DND-41 (cell line): ENCODE measurements around the gene SPOPL.
"Not testable (repeated sequence)": the region's sequence is repeated elsewhere in the genome, so short reads cannot be mapped to it uniquely, and the experiment has no call there.

Experiments
- ATAC-seq: fragments of 200-7000 bp; cut with Tn5 transposase; 3 replicates; pipeline ENCODE4 v1.9.1; 2021; ENCODE audit warnings: low read depth; ENCODE audit not compliant: insufficient read depth
- DNase-seq: peaks from one replicate; pipeline ENCODE4 v3.0.0-alpha.2; 2020
- H2AFZ ChIP-seq: 2 replicates; pipeline ENCODE4 v1.6.0; 2012; ENCODE audit warnings: low read depth, low read length
- H3K27ac ChIP-seq: 2 replicates; pipeline ENCODE4 v1.5.1; 2012; ENCODE audit warnings: low read length, inconsistent platforms
- H3K27me3 ChIP-seq: fragments of 200-600 bp; sonication (generic); 2 replicates; pipeline ENCODE4 v1.6.0; 2012; ENCODE audit warnings: low read length, mild to moderate bottlenecking, inconsistent platforms; ENCODE audit not compliant: insufficient read depth, poor library complexity
- H3K36me3 ChIP-seq: 2 replicates; pipeline ENCODE4 v1.5.1; 2012; ENCODE audit warnings: low read length, inconsistent platforms; ENCODE audit not compliant: insufficient read depth
- H3K4me1 ChIP-seq: 2 replicates; pipeline ENCODE4 v1.5.1; 2012; ENCODE audit warnings: mild to moderate bottlenecking, low read length; ENCODE audit not compliant: insufficient read depth
- H3K4me2 ChIP-seq: 2 replicates; pipeline ENCODE4 v1.6.0; 2012; ENCODE audit warnings: mild to moderate bottlenecking, moderate library complexity, low read length, inconsistent platforms; ENCODE audit not compliant: insufficient read depth
- H3K4me3 ChIP-seq, 2 experiments: fragments of 200-600 bp in 1 of 2; shearing (Covaris generic) in 1 of 2; 2 replicates each; pipeline ENCODE4 v1.5.1; 2012 to 2016; ENCODE audit warnings: inconsistent platforms in 2 of 2, low read length in 2 of 2, mild to moderate bottlenecking in 2 of 2, low read depth in 1 of 2, moderate library complexity in 1 of 2
- H3K79me2 ChIP-seq: 2 replicates; pipeline ENCODE4 v1.6.0; 2012; ENCODE audit warnings: low read length, inconsistent platforms; ENCODE audit not compliant: insufficient read depth
- H3K9ac ChIP-seq: 2 replicates; pipeline ENCODE4 v1.6.0; 2012; ENCODE audit warnings: low read depth, mild to moderate bottlenecking, inconsistent platforms, low read length, moderate library complexity
- H3K9me3 ChIP-seq: 2 replicates; pipeline ENCODE4 v1.5.1; 2012; ENCODE audit warnings: low read length, moderate library complexity, mild to moderate bottlenecking, inconsistent platforms; ENCODE audit not compliant: insufficient read depth, severe bottlenecking
- H4K20me1 ChIP-seq: 2 replicates; pipeline ENCODE4 v1.6.0; 2012; ENCODE audit warnings: low read length; ENCODE audit not compliant: insufficient read depth
- CTCF ChIP-seq: IDR thresholded peaks from 2 replicates; pipeline ENCODE4 v1.5.1; 2012; ENCODE audit warnings: borderline replicate concordance, low read length, moderate library complexity, mild to moderate bottlenecking; ENCODE audit not compliant: poor library complexity, severe bottlenecking; ENCODE audit errors: extremely low read depth
- EZH2 ChIP-seq: IDR thresholded peaks from 3 replicates; pipeline ENCODE4 v1.6.1; 2012; ENCODE audit warnings: borderline replicate concordance, low read depth, mild to moderate bottlenecking, moderate library complexity, low read length, inconsistent platforms; ENCODE audit not compliant: severe bottlenecking

The SPOPL gene

GRCh38 chr2:138522556-138522955 is 21.0 kb downstream of the SPOPL start:
- no peak overlapping the region for H3K4me2 ChIP-seq
- no peak overlapping the region for H3K4me3 ChIP-seq
- H4K20me1 ChIP-seq = no peaks in the 10 kb centered on the region

GRCh38 chr2:138523018-138523672 is 21.6 kb downstream of the SPOPL start:
- ATAC-seq, H3K27ac ChIP-seq, H4K20me1 ChIP-seq, H3K9me3 ChIP-seq, H3K4me3 ChIP-seq, H2AFZ ChIP-seq, H3K27me3 ChIP-seq, H3K36me3 ChIP-seq, H3K4me2 ChIP-seq, H3K4me1 ChIP-seq, H3K9ac ChIP-seq, DNase-seq, H3K79me2 ChIP-seq: not testable (repeated sequence)

More at GRCh38 chr2:138522556-138522955, 21.0 kb downstream of the SPOPL start:
- no peaks in the 10 kb centered on the region for H3K9me3 ChIP-seq
- no peaks in the 10 kb centered on the region for H3K4me1 ChIP-seq
- H2AFZ ChIP-seq = no peak overlapping the region
- H3K27me3 ChIP-seq = no peaks in the 10 kb centered on the region
- ATAC-seq = no peak
- no peak overlapping the region for H3K27ac ChIP-seq
- no peak for DNase-seq
- no peak overlapping the region for H3K9ac ChIP-seq
- H3K36me3 ChIP-seq = no peaks in the 10 kb centered on the region
- TF ChIP-seq EZH2 = no peak
- TF ChIP-seq CTCF = no peak
- no peaks in the 10 kb centered on the region for H3K79me2 ChIP-seq

- H3K27me3 ChIP-seq, H3K4me3 ChIP-seq, H3K4me1 ChIP-seq, H3K9ac ChIP-seq, H3K4me2 ChIP-seq, H4K20me1 ChIP-seq, H3K9me3 ChIP-seq, H2AFZ ChIP-seq, H3K27ac ChIP-seq, H3K79me2 ChIP-seq, H3K36me3 ChIP-seq: not testable (repeated sequence)
- DNase-seq (peak; percentile 34), ATAC-seq (peak; percentile 75)
These were observed 22.1 kb downstream of the SPOPL start for GRCh38 chr2:138523673-138524042.

GRCh38 chr2:138524353-138524752 is 22.8 kb downstream of the SPOPL start:
- H3K9ac ChIP-seq, H3K4me1 ChIP-seq, H3K27me3 ChIP-seq, H2AFZ ChIP-seq, DNase-seq, H4K20me1 ChIP-seq, H3K36me3 ChIP-seq, H3K27ac ChIP-seq, H3K79me2 ChIP-seq, H3K4me2 ChIP-seq, H3K4me3 ChIP-seq, H3K9me3 ChIP-seq, ATAC-seq: not testable (repeated sequence)

DNA sequence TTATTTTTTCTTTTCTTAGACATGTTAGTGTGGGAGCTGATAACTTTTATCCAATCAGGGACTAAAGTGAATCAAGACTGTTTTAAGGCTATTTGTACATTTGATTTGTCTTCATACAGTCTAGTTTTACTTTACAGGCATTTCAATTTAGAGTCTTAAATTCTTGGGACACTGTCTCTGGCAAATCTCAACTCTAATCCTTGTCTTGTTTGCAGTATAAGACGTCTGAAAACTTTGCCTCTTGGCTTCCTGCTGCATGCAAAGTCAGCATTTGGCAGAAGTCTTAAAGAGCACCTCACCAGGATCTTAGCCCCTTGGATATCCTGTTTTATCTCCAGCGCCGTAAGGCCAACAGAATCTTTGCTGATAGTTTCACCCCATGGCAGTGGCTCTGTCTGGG is 30.3 kb downstream of the SPOPL start:
- no peak overlapping the region for H3K4me3 ChIP-seq

More for the DNA sequence above, 30.3 kb downstream of the SPOPL start:
- Histone ChIP-seq H3K79me2 (no peaks in the 10 kb centered on the region), H3K36me3 (no peaks in the 10 kb centered on the region), H3K27me3 (no peaks in the 10 kb centered on the region), H3K27ac (no peak overlapping the region), H3K9me3 (no peaks in the 10 kb centered on the region), H3K4me2 (no peak overlapping the region), H4K20me1 (no peaks in the 10 kb centered on the region), H2AFZ (no peak overlapping the region), H3K9ac (no peak overlapping the region), H3K4me1 (no peaks in the 10 kb centered on the region)
- TF ChIP-seq CTCF = no peak
- no peak for TF ChIP-seq EZH2
- ATAC-seq = no peak
- DNase-seq = no peak
